22Rv1 (cell line): Measurements from ENCODE around the gene ZC3H7B.

Source experiments
- CTCF ChIP-seq: fragments of 450-650 bp; IDR thresholded peaks from 2 replicates; pipeline ENCODE4 v1.5.1; 2017; ENCODE audit warnings: mild to moderate bottlenecking
- ZFX ChIP-seq: fragments of 450-650 bp; IDR thresholded peaks from 2 replicates; pipeline ENCODE4 v1.6.1; 2017; ENCODE audit warnings: antibody characterized with exemption, borderline replicate concordance

- TF ChIP-seq ZFX, result no peak
- TF ChIP-seq CTCF, result no peak
Observed at GRCh38 chr22:41398921-41399320, 97.6 kb downstream of the ZC3H7B start.
